T-helper 17 cell (primary cell): ENCODE results near the gene LSM4. TPM values are rescaled to one million over a fixed set of nuclear protein-coding genes. Genes with fewer than 3 reads are reported as not detected.

Experiments used
- ATAC-seq: fragments of 150-1000 bp; cut with Tn5 transposase; 2 replicates; pipeline ENCODE4 v1.10.0; 2021; ENCODE audit warnings: mild to moderate bottlenecking, moderate library complexity
- DNase-seq, 3 donors: peaks; one replicate each; pipeline versions ENCODE4 v3.0.0 to v3.0.0-alpha.2; 2020 to 2021
- H3K9me3 ChIP-seq: one replicate; pipeline ENCODE4 v1.7.0; 2013; ENCODE audit warnings: low read length, mild to moderate bottlenecking; ENCODE audit not compliant: control insufficient read depth, poor library complexity, severe bottlenecking
- H3K27ac Mint-ChIP-seq: one replicate; pipeline ENCODE4 v1.8.0; 2022; ENCODE audit warnings: mild to moderate bottlenecking, moderate library complexity, mixed read lengths
- H3K27me3 Mint-ChIP-seq: one replicate; pipeline ENCODE4 v1.8.0; 2022; ENCODE audit warnings: mixed read lengths
- H3K36me3 Mint-ChIP-seq: one replicate; pipeline ENCODE4 v1.8.0; 2022; ENCODE audit warnings: low read depth, mixed read lengths
- H3K4me1 Mint-ChIP-seq: one replicate; pipeline ENCODE4 v1.8.0; 2022; ENCODE audit warnings: mild to moderate bottlenecking, mixed read lengths
- H3K4me3 Mint-ChIP-seq: one replicate; pipeline ENCODE4 v1.8.0; 2022; ENCODE audit warnings: mild to moderate bottlenecking, moderate library complexity, mixed read lengths
- total RNA-seq, 4 donors: library from RNA in 2 of 4; stranded (reverse) in 2 of 4; gene quantifications; one replicate each; pipeline ENCODE4 v1.2.3 and lab custom pipeline; 2022 to 2026

The LSM4 gene
- total RNA-seq, 2 donors from 2014 or later = 43.3 to 46.6 TPM

- H3K36me3 Mint-ChIP-seq = no peaks in the 10 kb centered on the region
- H3K4me1 Mint-ChIP-seq = peaks cover 11% of the 10 kb centered on the region
- no peak overlapping the region for H3K27ac Mint-ChIP-seq
- no peak overlapping the region for H3K4me3 Mint-ChIP-seq
- H3K27me3 Mint-ChIP-seq = no peaks in the 10 kb centered on the region
- DNase-seq = no peak
- no peak for ATAC-seq
- H3K9me3 ChIP-seq = no peaks in the 10 kb centered on the region
Measured at GRCh38 chr19:18312092-18312534, 10.8 kb downstream of the LSM4 start.

DNA sequence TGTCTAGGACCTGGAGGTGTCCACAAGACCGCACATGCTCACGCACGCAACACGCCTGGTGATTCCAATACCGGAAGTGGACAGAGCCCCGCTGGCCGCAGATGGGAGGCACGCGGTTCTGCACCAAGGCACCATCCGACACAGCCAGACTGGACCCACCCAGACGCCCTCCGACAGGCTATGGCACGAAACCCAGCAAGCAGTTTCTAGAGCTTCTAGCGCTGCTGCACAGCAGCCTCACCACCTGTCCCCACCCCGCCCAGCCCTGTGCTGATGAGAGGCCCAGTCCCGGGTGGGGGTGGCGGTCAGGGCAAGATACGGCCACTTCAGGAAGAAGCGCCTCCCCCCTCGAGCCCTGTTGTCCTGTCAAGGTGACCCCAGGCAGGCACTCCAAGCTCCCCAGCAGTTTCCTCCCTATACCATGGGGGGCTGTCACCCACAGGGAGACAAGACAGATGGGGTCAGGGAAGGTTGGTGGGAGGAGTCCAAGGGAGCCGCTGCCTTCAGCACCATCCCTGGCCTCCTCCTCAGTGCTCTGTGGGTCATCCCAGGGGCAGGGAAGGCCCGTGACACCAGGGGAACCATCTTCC is 11.3 kb downstream of the LSM4 start:
- peaks cover 15% of the 10 kb centered on the region for H3K4me1 Mint-ChIP-seq
- no peak overlapping the region for H3K4me3 Mint-ChIP-seq
- H3K9me3 ChIP-seq = no peaks in the 10 kb centered on the region
- H3K27me3 Mint-ChIP-seq = no peaks in the 10 kb centered on the region
- H3K36me3 Mint-ChIP-seq = no peaks in the 10 kb centered on the region
- no peak for ATAC-seq
- no peak for DNase-seq
- H3K27ac Mint-ChIP-seq = no peak overlapping the region

DNA sequence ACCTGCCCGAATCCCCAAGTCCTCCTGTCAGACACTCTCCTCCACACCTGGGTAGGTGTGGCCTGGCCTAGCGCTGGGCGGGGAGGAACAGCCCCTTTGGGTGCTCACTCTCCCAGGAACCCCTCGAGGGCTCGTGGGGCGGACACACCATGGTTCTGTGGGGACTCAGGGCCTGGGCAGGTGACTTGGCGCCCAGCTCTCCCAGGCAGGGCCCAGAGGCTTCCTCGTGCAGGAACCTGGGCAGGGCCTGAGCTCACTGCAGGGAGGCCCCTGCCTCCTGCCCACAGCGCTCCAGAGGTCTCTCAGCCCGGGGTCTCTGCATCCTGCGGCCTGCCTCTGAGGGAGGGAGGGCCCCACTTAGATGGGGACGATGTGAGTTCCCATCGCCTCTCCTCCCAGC is 11.9 kb downstream of the LSM4 start:
- no peaks in the 10 kb centered on the region for H3K36me3 Mint-ChIP-seq
- no peak overlapping the region for H3K27ac Mint-ChIP-seq

GRCh38 chr19:18310118-18310909 is 12.6 kb downstream of the LSM4 start:
- ATAC-seq (no peak), DNase-seq (no peak)
- no peak overlapping the region for H3K27ac Mint-ChIP-seq
- no peak overlapping the region for H3K4me3 Mint-ChIP-seq
- no peaks in the 10 kb centered on the region for H3K27me3 Mint-ChIP-seq
- no peaks in the 10 kb centered on the region for H3K36me3 Mint-ChIP-seq
- H3K9me3 ChIP-seq = no peaks in the 10 kb centered on the region
- peaks cover 17% of the 10 kb centered on the region for H3K4me1 Mint-ChIP-seq

More for the DNA sequence above, 11.9 kb downstream of the LSM4 start:
- Mint-ChIP-seq H3K4me3 (no peak overlapping the region), H3K4me1 (peaks cover 19% of the 10 kb centered on the region), H3K27me3 (no peaks in the 10 kb centered on the region)
- no peak for ATAC-seq
- no peak for DNase-seq
- H3K9me3 ChIP-seq = no peaks in the 10 kb centered on the region

GRCh38 chr19:18309525-18310064 is 13.3 kb downstream of the LSM4 start:
- peaks cover 24% of the 10 kb centered on the region for H3K4me1 Mint-ChIP-seq
- no peaks in the 10 kb centered on the region for H3K27me3 Mint-ChIP-seq
- no peak for DNase-seq
- no peaks in the 10 kb centered on the region for H3K36me3 Mint-ChIP-seq
- no peak overlapping the region for H3K27ac Mint-ChIP-seq
- H3K4me3 Mint-ChIP-seq = no peak overlapping the region
- H3K9me3 ChIP-seq = no peaks in the 10 kb centered on the region
- ATAC-seq = no peak

DNA sequence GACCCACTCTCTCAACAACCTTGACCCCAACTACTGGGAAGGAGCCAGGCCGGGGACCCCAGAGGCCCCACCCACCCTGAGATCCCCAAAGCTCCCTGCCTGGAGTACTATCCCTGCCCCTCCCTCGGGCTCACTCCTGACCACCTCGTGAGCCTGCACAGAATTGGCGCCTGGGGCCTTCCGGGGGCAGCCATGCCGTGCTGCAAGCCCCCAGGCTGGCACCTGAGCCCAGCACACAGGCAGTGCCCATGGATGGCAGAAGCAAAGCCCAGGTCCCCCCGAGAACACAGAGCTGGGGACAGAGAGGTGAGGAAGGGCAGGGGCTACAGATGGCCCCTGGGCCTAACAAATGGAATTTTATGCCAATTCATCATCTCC is 13.9 kb downstream of the LSM4 start:
- no peaks in the 10 kb centered on the region for H3K9me3 ChIP-seq
- H3K36me3 Mint-ChIP-seq = no peaks in the 10 kb centered on the region
- H3K4me3 Mint-ChIP-seq = no peak overlapping the region
- H3K27me3 Mint-ChIP-seq = no peaks in the 10 kb centered on the region
- DNase-seq = no peak
- peaks cover 29% of the 10 kb centered on the region for H3K4me1 Mint-ChIP-seq
- ATAC-seq = no peak
- H3K27ac Mint-ChIP-seq = no peak overlapping the region

DNA sequence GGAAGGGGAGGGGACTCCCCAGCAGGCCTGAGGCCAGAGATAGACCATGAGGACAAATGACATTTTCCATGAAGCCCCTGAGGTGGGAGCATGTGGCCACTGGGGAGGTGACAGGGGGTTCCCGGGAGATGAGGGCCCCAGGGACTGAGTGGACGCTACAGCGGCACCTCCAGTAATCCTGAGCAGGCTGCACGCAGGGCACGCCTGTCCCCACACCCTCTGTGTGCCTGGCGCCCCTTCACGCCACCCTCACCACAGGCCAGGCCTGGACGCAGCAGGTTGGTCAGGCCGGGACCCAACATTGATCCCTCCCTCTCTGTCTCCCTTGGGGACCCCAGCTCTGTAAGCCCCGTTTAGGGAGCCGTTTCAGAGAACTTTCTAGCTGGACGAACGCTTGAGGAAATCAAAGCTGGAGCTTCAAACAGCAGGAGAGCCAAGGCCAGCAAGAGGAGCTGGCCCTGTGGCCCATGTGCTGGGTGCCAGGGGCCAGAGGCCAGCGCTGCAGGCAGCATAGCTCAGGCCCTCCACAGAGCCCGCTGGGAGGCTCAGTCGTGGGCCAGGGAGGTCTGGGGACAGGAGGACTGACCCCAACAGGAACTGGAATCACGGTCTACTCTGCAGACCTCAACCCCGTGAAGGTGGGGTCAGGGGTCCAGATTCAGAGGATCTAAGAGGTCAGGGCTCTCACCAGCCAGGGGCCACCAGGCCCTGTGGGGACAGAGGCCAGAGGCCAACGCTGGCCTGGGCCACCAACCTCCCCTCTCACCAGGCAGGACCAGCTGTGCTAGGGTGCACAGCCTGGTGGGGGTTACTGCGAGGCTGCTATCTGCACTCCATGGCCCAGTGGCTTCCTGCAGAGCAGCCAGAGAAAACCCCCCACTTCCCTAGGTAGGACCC is 14.6 kb downstream of the LSM4 start:
- no peaks in the 10 kb centered on the region for H3K27me3 Mint-ChIP-seq
- DNase-seq (no peak), ATAC-seq (no peak)
- no peak overlapping the region for H3K4me3 Mint-ChIP-seq
- peaks cover 4% of the 10 kb centered on the region for H3K36me3 Mint-ChIP-seq
- H3K27ac Mint-ChIP-seq = peak overlapping the region; percentile 99
- peaks cover 36% of the 10 kb centered on the region for H3K4me1 Mint-ChIP-seq
- no peaks in the 10 kb centered on the region for H3K9me3 ChIP-seq

- peak overlapping the region; percentile 99 for H3K27ac Mint-ChIP-seq
- H3K9me3 ChIP-seq = no peaks in the 10 kb centered on the region
- peaks cover 37% of the 10 kb centered on the region for H3K4me1 Mint-ChIP-seq
- H3K4me3 Mint-ChIP-seq = peak overlapping the region; percentile 97
- no peaks in the 10 kb centered on the region for H3K27me3 Mint-ChIP-seq
- peaks cover 4% of the 10 kb centered on the region for H3K36me3 Mint-ChIP-seq
- DNase-seq (no peak), ATAC-seq (peak; percentile 21)
Measured at GRCh38 chr19:18307271-18307681, 15.6 kb downstream of the LSM4 start.

DNA sequence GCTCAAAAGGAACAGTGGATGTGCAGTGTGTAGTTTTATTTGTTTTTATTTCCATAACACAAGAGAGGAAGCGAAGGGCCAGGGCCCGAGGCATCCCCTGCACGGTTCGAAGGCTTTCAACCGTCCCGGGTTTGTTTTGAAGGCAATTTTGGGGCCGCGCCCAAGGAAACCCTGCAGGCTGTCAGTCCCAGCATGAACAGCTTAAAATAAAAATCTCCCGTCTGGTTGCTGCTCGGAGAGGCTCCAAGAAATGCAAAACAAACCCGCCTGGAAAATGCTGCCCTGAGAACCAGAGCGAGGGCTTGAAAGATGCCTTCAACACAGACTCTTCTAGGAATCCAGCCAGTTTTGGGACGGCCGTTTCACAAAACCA is 16.0 kb downstream of the LSM4 start:
- H3K9me3 ChIP-seq = no peaks in the 10 kb centered on the region
- no peaks in the 10 kb centered on the region for H3K27me3 Mint-ChIP-seq
- ATAC-seq (no peak), DNase-seq (no peak)
- peak overlapping the region; percentile 99 for H3K27ac Mint-ChIP-seq
- peaks cover 4% of the 10 kb centered on the region for H3K36me3 Mint-ChIP-seq
- H3K4me3 Mint-ChIP-seq = peak overlapping the region; percentile 97
- H3K4me1 Mint-ChIP-seq = peaks cover 37% of the 10 kb centered on the region

DNA sequence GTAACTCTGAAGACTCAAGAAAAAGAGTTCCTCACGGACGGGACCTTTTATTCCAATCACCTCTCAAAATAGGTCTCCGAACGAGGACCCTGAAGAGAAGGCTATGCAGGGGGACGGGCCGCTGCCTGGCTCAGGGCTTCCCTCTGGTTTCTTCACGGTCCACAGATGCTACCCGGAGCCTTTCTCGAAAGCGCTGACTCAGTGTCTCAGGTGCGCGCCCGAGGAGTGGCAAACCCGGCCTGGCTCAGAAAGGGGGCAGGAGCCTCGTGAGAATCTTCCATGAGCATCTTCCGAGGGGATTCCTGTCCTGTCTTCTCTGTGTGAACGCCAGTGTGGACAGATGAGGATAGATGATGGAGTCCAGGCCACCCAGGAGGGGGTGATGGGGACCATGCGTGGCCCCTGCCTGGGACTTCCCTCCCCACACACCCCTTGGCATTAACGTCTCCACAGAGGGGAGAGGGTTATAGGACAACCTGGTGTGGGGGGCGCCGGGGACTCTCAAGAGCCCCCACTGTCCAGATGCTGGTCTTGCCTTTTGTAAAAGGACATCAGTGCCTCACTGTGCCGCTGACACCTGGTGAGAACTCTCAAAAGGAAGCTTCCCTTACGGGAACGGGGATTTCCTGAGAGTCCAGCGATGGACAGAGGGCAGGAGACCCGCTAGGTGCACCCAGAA is 16.5 kb downstream of the LSM4 start:
- Mint-ChIP-seq H3K36me3 (peaks cover 4% of the 10 kb centered on the region), H3K4me3 (peak overlapping the region; percentile 97), H3K27me3 (no peaks in the 10 kb centered on the region), H3K4me1 (peaks cover 37% of the 10 kb centered on the region), H3K27ac (peak overlapping the region; percentile 99)
- no peaks in the 10 kb centered on the region for H3K9me3 ChIP-seq
- DNase-seq (no peak), ATAC-seq (no peak)

DNA sequence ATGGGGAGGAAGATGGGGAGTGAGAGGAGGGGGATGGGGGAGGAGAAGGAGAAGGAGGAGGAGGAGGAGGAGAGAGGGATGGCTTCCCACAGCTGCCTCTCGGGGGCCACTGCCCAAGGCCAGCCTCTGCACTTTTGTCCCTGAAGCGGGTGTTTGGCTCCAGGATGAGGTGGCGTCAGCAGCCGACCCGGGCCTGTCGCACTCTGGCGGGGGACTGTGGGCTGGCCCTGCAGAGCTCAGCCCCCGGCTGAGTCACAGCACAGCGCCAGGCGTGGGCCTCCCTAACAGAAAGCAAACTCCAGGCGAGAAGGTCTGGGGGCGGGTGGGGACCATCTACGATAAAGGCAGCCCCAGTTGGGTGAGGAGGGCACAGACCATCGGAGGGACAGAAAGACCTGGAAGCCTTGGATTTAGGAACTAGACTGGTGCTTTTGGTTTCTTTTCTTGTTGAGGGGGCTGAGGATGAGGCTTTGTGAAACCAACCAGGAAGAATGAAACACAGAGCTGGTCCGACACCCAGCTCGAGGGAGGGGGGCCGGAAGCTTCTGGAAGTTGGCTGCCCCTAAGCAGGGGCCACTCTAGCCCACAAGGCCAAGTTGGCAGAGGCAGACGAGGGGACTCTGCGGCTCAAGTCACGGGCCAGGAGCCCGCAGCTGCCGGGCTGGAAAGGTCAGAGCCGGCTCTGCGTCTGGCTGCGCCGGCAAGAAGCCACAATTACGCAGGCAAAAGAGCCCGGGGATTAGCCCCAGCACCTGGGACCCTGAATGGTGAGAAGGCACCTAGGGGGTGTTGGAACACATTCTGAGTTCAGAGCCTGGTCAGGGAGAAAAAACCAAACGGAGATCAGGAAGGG is 18.2 kb downstream of the LSM4 start:
- no peaks in the 10 kb centered on the region for H3K27me3 Mint-ChIP-seq
- peaks cover 4% of the 10 kb centered on the region for H3K36me3 Mint-ChIP-seq
- peak overlapping the region; percentile 97 for H3K4me3 Mint-ChIP-seq
- DNase-seq = peak; percentile 62 to 71 (median 65)
- peaks cover 35% of the 10 kb centered on the region for H3K4me1 Mint-ChIP-seq
- no peaks in the 10 kb centered on the region for H3K9me3 ChIP-seq
- H3K27ac Mint-ChIP-seq = peak overlapping the region; percentile 99
- peak; percentile 75 for ATAC-seq

DNA sequence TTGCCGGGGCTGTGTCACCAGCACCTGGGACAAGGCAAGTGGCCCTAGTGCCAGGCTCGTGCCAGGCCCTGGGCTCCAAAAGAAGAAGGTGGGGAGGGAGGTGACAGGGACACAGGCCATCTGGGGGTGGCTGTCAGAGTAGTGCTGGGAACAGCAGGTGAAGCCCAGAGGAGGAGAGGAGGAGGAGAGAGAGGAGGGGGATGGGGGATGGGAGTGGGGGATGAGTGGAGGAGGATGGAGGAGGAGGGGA is 18.7 kb downstream of the LSM4 start:
- Mint-ChIP-seq H3K4me1 (peaks cover 35% of the 10 kb centered on the region), H3K4me3 (peak overlapping the region; percentile 97), H3K36me3 (peaks cover 4% of the 10 kb centered on the region), H3K27me3 (no peaks in the 10 kb centered on the region), H3K27ac (peak overlapping the region; percentile 99)
- DNase-seq = no peak
- ATAC-seq = peak; percentile 2
- no peaks in the 10 kb centered on the region for H3K9me3 ChIP-seq
